SK-MEL-5 (cell line): ENCODE data around the gene CARD9. TPM values are rescaled to one million over a fixed set of nuclear protein-coding genes. Genes with fewer than 3 reads are reported as not detected.
A peak's percentile ranks its signal among the peaks of the same experiment; 100 is the strongest.

Source experiments
- DNase-seq: peaks from one replicate; pipeline ENCODE4 v3.0.0-alpha.2; 2016; ENCODE audit warnings: low read depth, low spot score
- in situ Hi-C: cut with HindIII; loops from 2 replicates; pipeline ENCODE4 v1.10.0; 2016; ENCODE audit warnings: low sequenced_read_pairs, high pct_unique_total_duplicates, low pct_unique_long_range_greater_than_20kb
- total RNA-seq: library from RNA; depleted of rRNA; stranded (reverse); fragments of >200 nt; shearing (Covaris generic); gene quantifications from 2 replicates; pipeline ENCODE4 v1.2.3, GENCODE V29; 2014

CARD9 gene
- total RNA-seq, 1 experiment from 2014 or later: not detected

- peak; percentile 11 for DNase-seq
- in situ Hi-C loops: no loop called here
Observed at GRCh38 chr9:136372561-136373299, 739 bp downstream of the CARD9 start.

DNA sequence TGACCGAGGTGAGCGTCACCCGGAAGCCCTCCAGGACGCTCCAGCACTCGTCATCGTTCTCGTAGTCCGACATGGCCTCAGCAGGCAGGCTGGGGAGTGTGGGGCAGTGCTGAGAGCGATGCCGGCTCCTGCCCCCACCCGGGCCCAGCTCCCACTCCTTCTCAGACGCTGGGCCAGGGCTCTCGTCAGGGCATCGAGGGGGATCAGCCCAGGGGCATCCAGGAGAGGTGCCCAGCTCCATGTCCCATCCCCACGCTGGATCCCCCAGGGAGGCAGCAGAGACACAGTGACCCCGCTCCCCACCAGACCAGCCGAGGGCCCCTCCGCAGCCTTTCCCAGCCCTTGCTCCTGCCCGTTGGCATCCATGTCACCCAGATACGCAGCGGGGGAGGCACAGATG, 1.5 kb downstream of the CARD9 start:
- in situ Hi-C loops: no loop called here
- no peak for DNase-seq

- in situ Hi-C loops: no loop called here
- no peak for DNase-seq
Observed at GRCh38 chr9:136371533-136371880, 2.0 kb downstream of the CARD9 start.

GRCh38 chr9:136370687-136371532, 2.6 kb downstream of the CARD9 start:
- no peak for DNase-seq
- in situ Hi-C loops: no loop called here

GRCh38 chr9:136370037-136370436, 3.4 kb downstream of the CARD9 start:
- in situ Hi-C loops: no loop called here
- DNase-seq: no peak

DNA sequence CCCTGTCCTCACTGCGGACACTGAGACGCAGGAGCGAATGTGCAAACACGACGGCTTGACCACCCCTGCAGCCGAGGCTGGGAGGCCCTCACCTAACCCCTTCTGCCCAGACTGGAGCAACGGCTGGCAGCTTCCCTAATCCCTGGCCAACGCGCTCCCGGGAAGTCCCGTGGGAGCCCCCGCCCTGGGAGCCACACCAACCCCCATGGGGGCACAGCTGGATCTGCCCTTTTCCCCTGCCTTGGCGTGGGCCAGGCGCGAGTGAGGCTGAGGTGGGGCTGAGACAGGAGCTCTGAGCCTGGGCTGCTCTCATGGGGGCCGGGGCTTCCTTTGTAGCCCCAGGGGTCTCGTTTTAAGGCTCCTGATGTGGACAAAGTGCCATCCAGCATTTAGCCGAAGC, 5.3 kb downstream of the CARD9 start:
- no peak for DNase-seq
- in situ Hi-C loops: no loop called here

DNA sequence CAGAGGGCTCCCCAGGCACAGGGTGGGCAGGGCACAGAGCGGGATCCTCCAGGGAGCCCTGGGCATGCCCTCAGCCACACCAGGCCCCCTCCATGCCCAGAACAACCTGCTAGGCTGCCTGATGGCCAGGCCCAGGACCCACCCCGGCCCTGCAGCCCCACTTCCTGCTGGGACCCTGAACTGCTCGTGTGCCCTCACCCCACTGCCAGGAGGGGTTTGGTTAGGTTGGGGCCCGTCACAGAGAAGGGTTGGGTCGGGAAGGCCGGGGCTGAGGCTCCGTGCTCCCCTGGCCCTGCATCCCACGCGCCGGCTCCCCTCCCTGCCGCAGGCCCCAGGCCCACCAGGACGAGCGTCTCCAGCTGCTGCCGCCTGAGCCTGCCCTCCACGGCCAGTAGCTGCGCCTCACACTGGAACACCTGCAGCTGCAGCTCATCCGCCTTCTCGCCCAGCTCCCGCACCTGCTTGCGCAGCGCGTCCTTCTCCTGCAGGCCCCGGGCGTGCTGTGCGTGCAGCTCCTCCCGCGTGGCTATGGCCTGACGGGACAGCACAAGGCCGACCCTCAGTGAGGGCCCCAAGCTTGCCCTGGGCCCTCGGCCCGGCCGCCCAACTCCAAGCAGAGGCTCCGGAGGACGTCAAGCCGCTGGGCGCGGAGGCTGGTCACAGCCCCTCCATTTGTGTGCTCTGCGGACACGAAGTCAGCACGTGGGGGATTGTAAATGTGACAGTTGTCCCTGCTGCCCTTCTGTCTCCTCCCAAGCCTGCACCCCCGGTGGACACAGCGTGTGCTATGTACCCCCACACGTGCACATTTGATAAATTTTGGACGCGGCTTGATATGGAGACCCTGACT, 5.9 kb downstream of the CARD9 start:
- DNase-seq: no peak
- in situ Hi-C loops: no loop called here

DNA sequence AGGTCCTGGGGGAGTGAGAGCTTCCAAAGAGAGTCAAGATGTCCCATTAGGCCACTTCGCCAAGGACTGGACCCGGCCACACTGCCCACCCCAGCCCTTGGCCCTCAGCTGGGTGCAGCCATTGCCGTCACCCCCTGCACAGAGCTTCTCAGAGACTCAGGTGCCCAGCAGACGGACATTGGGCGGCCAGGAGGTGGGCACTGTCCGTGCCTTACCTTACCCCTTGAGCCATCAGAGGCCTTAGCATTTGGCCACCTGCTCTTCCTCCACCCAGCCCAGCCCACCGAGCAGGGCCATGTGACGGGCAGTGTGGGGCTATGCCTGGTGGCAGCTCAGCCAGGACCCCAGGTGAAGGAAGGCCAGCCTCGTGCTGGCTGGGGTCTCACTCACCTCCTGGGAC, 6.6 kb downstream of the CARD9 start:
- DNase-seq: no peak
- in situ Hi-C loops: no loop called here

DNA sequence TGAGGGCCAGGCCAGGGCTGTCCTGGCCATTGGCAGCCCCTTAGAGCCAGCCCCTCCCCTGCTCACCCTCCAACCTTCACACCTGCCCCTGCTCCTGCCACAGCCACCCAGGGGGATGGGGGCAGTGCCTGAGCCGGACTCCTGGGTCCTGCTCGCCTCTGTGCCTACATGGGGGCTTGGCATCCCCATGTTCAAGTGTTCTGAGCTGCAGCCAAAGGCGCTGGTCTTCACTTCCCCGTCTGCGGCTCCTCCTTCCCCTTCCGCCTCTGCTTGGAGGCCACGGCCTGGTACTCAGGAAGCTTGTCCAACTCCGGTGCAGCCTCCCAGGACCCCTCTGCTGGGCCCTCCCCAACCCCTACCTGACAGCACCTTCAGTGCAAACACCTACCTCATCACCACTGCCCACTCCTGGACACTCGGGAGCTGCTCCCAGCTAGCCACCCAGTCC, 7.7 kb downstream of the CARD9 start:
- in situ Hi-C loops: no loop called here
- DNase-seq: no peak

GRCh38 chr9:136364942-136365774, 8.3 kb downstream of the CARD9 start:
- in situ Hi-C loops: no loop called here
- no peak for DNase-seq

DNA sequence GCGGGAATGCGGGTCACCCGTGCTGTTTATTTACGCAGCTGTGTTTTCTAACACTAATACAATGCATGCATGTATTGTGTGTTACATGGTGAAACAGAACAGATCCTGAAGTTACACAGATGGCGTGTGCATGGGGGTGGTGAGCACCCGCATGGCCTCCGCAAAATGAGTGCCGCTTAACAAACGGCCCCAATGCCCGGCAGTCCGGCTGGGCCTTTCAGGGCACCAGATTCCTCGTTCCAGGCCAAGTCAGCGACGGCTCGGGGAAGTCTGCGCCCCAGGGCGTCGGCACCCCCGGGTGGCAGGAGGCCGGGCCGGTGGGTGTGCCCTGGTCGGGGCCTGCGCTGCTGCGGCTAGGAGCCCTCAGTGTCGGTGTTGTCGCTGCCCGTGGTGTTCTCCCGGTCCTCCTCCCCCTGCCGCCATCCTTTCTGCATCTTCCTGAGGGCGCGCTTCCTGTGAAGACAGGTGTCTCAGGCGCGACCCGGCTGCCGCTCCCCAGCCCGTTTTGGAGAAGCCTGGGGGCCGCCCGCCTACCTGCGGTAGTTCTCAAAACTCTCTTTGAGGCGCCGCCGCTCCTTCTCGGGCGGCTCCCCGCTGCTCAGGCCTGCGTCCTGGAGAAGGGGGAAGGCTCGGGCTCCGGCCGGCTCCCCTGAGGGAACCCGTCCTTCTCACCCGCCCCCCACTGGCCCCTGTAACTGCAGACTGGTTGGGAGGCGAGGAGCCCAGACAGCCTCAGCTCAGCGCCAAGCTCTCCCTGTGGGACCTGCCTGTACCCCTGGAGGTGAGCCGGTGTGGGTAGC, 9.3 kb downstream of the CARD9 start:
- in situ Hi-C loops: no loop called here

GRCh38 chr9:136363106-136363948, 10.1 kb downstream of the CARD9 start, which contains the start of gene DNLZ:
DNLZ (minus strand) TSS chr9:136363744; CDS start chr9:136363714, 30 bp downstream.
- in situ Hi-C loops: no loop called here
- peak; percentile 95 for DNase-seq

More for the DNA sequence above, 9.3 kb downstream of the CARD9 start:
- no peak for DNase-seq

DNA sequence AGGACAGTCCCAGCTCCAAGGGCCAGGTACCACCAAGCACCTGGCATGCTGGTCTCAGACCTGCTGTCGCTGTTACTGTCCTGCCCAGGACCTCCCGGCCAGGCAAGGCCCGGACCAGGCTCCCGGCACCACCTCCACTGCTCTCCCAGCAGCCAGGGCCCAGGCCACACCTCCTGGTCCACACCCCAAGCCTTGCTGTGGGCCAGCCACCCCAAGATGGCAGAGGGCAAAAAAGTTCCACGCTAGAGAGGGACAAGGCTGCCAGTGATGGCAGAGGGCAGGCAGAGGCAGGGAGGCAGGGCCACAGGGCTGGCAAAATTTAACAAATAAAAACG, 11.1 kb downstream of the CARD9 start:
- in situ Hi-C loops: no loop called here

DNA sequence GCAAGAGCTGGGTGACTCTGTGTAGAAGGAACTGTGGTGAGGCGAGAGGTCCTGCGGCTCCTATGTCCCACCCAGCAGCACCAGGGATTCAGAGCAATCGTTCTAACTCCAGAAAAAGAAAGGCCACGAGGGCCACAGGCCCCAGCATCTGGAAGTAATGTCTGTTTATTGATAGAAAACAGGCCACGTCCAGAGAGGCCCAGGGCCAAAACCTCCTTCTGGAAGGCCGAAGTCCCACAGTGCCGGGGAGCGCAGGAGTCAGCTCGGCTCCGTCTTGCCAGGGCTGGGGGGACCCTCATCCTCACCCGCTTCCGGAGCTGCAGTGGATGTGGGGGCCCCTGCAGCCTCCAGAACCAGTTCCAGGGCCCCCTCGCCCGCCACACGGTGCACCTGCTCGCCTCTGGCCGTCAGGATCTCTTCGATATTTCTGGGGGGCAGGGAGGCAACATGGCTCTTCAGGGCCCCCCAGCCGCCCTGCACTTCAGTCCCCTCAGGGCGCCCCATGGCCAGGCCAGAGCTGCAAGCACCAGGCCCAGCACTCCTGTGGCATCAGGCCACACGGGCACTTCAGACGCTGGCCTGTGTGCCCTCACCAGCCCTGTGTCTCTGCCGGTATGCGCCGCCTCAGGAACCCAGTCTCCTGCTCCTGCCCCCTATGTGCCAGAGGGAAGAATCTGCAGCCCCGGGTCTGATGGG, 11.6 kb downstream of the CARD9 start:
- in situ Hi-C loops: no loop called here
- no peak for DNase-seq

More for the DNA sequence above, 11.1 kb downstream of the CARD9 start:
- no peak for DNase-seq

GRCh38 chr9:136361047-136361753, 12.3 kb downstream of the CARD9 start:
- in situ Hi-C loops: no loop called here
- DNase-seq: no peak
